Gastrocnemius medialis (tissue), 4 donors: ENCODE measurements around the gene IL12RB2.

ENCODE experiments used
- POLR2A ChIP-seq, 2 donors: fragments of 450-650 bp; IDR thresholded peaks; one replicate each; pipeline ENCODE4 v1.6.1; 2017; ENCODE audit warnings: antibody characterized with exemption in 2 of 2, mild to moderate bottlenecking in 2 of 2, moderate library complexity in 2 of 2
- TF ChIP-seq, protein P1 (sequence below), 5 experiments: fragments of 450-650 bp in 3 of 5; fragments of 200-600 bp in 2 of 5; sonication (generic) in 2 of 5; IDR thresholded peaks in 4 of 5; conservative IDR thresholded peaks in 1 of 5; 1 replicate in 4 of 5; 2 replicates in 1 of 5; pipeline ENCODE4 v1.5.1; 2016 to 2019; ENCODE audit warnings: antibody characterized with exemption in 5 of 5, mild to moderate bottlenecking in 3 of 5, moderate library complexity in 3 of 5

DNA sequence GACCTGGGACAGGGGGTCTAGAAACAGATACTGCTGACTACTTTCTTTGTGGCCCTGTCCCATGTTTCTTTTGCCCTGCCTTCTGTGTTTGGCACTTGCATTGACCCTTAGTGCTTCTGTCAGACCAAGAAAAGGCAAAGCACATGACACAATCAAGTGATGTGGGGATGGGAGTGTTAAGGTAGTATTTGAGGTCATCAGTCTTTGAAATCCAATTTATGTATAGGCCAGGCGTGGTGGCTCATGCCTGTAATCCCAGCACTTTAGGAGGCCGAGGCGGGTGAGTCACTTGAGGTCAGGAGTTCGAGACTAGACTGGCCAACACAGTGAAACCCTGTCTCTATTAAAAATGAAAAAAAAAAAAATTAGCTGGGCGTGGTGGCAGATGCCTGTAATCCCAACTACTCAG, 96.5 kb downstream of the IL12RB2 start:
- no peak for TF ChIP-seq POLR2A (IDR thresholded peaks at IDR 0.05)
- TF ChIP-seq, protein P1, sequence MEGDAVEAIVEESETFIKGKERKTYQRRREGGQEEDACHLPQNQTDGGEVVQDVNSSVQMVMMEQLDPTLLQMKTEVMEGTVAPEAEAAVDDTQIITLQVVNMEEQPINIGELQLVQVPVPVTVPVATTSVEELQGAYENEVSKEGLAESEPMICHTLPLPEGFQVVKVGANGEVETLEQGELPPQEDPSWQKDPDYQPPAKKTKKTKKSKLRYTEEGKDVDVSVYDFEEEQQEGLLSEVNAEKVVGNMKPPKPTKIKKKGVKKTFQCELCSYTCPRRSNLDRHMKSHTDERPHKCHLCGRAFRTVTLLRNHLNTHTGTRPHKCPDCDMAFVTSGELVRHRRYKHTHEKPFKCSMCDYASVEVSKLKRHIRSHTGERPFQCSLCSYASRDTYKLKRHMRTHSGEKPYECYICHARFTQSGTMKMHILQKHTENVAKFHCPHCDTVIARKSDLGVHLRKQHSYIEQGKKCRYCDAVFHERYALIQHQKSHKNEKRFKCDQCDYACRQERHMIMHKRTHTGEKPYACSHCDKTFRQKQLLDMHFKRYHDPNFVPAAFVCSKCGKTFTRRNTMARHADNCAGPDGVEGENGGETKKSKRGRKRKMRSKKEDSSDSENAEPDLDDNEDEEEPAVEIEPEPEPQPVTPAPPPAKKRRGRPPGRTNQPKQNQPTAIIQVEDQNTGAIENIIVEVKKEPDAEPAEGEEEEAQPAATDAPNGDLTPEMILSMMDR (IDR thresholded peaks at IDR 0.05 in 4 of 5, conservative IDR thresholded peaks at IDR 0.05 in 1 of 5), result no peak
